Panc1 (cell line): Measurements from ENCODE around the gene CRHBP. TPM values are rescaled to one million over a fixed set of nuclear protein-coding genes. Genes with fewer than 3 reads are reported as not detected.

ENCODE experiments used
- ATAC-seq: fragments of 200-7000 bp; cut with Tn5 transposase; 2 replicates; pipeline ENCODE4 v1.9.1; 2020; ENCODE audit warnings: mild to moderate bottlenecking, moderate library complexity
- BruUV-seq: library from RNA; stranded (reverse); fragments of 400-500 nt; replicated peaks from 2 replicates; lab custom pipeline; 2021; lab: Mats Ljungman, UMichigan
- CTCF ChIA-PET: fragments of 300-600 bp; sonication (Branson Sonifier 250); formaldehyde crosslinking; loops from one replicate; lab custom pipeline; 2022; ENCODE audit warnings: antibody characterized with exemption; lab: Charles Lee
- POLR2A ChIA-PET: fragments of 300-600 bp; sonication (Branson Sonifier 250); formaldehyde crosslinking; loops from one replicate; lab custom pipeline; 2022; ENCODE audit warnings: antibody characterized with exemption; lab: Charles Lee
- DNase-seq: peaks from one replicate; pipeline ENCODE4 v3.0.0-alpha.2; 2010; ENCODE audit warnings: low read depth, low spot score
- H3K27ac ChIP-seq: 2 replicates; pipeline ENCODE4 v1.5.1; 2011; ENCODE audit warnings: mild to moderate bottlenecking, low read length, inconsistent platforms
- H3K27me3 ChIP-seq: fragments of 200-500 bp; sonication (Bioruptor generic); 2 replicates; pipeline ENCODE4 v1.6.0; 2014; ENCODE audit warnings: low read length, inconsistent platforms; ENCODE audit not compliant: control insufficient read depth, insufficient read depth
- H3K36me3 ChIP-seq: fragments of 200-500 bp; sonication (Bioruptor generic); 2 replicates; pipeline ENCODE4 v1.5.1; 2014; ENCODE audit warnings: inconsistent platforms, mild to moderate bottlenecking, low read length, moderate library complexity; ENCODE audit not compliant: control insufficient read depth, insufficient read depth
- H3K4me1 ChIP-seq: 2 replicates; pipeline ENCODE4 v1.5.1; 2011; ENCODE audit warnings: inconsistent platforms, mild to moderate bottlenecking, low read length, moderate library complexity; ENCODE audit not compliant: control insufficient read depth, insufficient read depth
- H3K4me3 ChIP-seq, 2 experiments: 2 replicates each; pipeline ENCODE4 v1.5.1; 2011 to 2012; ENCODE audit warnings: low read depth in 2 of 2, low read length in 2 of 2, mild to moderate bottlenecking in 2 of 2, inconsistent platforms in 1 of 2, moderate library complexity in 1 of 2
- H3K9me3 ChIP-seq: fragments of 200-500 bp; sonication (Bioruptor generic); 2 replicates; pipeline ENCODE4 v1.5.1; 2014; ENCODE audit warnings: low read depth, mild to moderate bottlenecking, inconsistent platforms, low read length, moderate library complexity; ENCODE audit not compliant: control insufficient read depth, insufficient read depth
- CTCF ChIP-seq: fragments of 450-650 bp; IDR thresholded peaks from 2 replicates; pipeline ENCODE4 v1.5.1; 2017; ENCODE audit warnings: mild to moderate bottlenecking
- POLR2AphosphoS5 ChIP-seq: IDR thresholded peaks from 2 replicates; pipeline ENCODE4 v1.6.1; 2012; ENCODE audit warnings: mild to moderate bottlenecking, low read depth, low read length, moderate library complexity
- REST ChIP-seq, 2 experiments: IDR thresholded peaks; 2 replicates each; pipeline ENCODE4 v1.6.1; 2011 to 2012; ENCODE audit warnings: low read depth in 2 of 2, control low read depth in 1 of 2, low read length in 1 of 2, mild to moderate bottlenecking in 1 of 2, moderate library complexity in 1 of 2; ENCODE audit not compliant: insufficient read depth in 1 of 2
- SIN3A ChIP-seq: IDR thresholded peaks from 2 replicates; pipeline ENCODE4 v1.6.1; 2012; ENCODE audit warnings: low read depth, mild to moderate bottlenecking, low read length, moderate library complexity, borderline replicate concordance; ENCODE audit not compliant: insufficient read depth
- TCF7L2 ChIP-seq: IDR thresholded peaks from 2 replicates; pipeline ENCODE4 v1.6.1; 2011; ENCODE audit warnings: mild to moderate bottlenecking, low read depth, low read length, inconsistent platforms
- in situ Hi-C: cut with HindIII; loops from 2 replicates; pipeline ENCODE4 v1.10.0; 2016; ENCODE audit warnings: low sequenced_read_pairs, low pct_unique_long_range_greater_than_20kb
- intact Hi-C: fragments of 100-400 bp; cut with micrococcal nuclease; formaldehyde crosslinking; loops from one replicate; pipeline ENCODE4 v1.10.0; 2022; ENCODE audit not compliant: unreplicated experiment
- total RNA-seq: library from RNA; stranded (reverse); gene quantifications from one replicate; pipeline ENCODE4 v1.2.1, GENCODE V29; 2021; ENCODE audit not compliant: unreplicated experiment

CRHBP gene
- total RNA-seq, 1 experiment from 2014 or later, result 0.10 TPM

GRCh38 chr5:76942581-76942980 is 10.3 kb upstream of the CRHBP start:
- intact Hi-C loops, result no loop called here
- POLR2A ChIA-PET, result no interaction called here
- H3K27me3 ChIP-seq, result no peaks in the 10 kb centered on the region
- H3K36me3 ChIP-seq, result no peaks in the 10 kb centered on the region
- BruUV-seq, result no TSS peak
- no peaks in the 10 kb centered on the region for H3K9me3 ChIP-seq
- in situ Hi-C loops, result no loop called here
- ATAC-seq (peak; percentile 38; the same call in 1 of the 2 replicates), DNase-seq (no peak)
- H3K27ac ChIP-seq, result no peak overlapping the region
- H3K4me1 ChIP-seq, result no peaks in the 10 kb centered on the region
- CTCF ChIA-PET, result no interaction called here
- TF ChIP-seq REST (IDR thresholded peaks at IDR 0.05; ENCODE audit: insufficient read depth in 1 of 2, low read depth in 2 of 2, low read length in 1 of 2) (no peak), TCF7L2 (no peak), CTCF (no peak), SIN3A (no peak), POLR2AphosphoS5 (no peak)
- H3K4me3 ChIP-seq, result no peak overlapping the region

GRCh38 chr5:76943006-76943405 is 9.8 kb upstream of the CRHBP start:
- Histone ChIP-seq H3K4me1 (no peaks in the 10 kb centered on the region), H3K27ac (no peak overlapping the region), H3K36me3 (no peaks in the 10 kb centered on the region), H3K9me3 (no peaks in the 10 kb centered on the region), H3K27me3 (no peaks in the 10 kb centered on the region), H3K4me3 (no peak overlapping the region)
- TF ChIP-seq REST (IDR thresholded peaks at IDR 0.05; ENCODE audit: insufficient read depth in 1 of 2, low read depth in 2 of 2, low read length in 1 of 2) (no peak), SIN3A (no peak), POLR2AphosphoS5 (no peak), CTCF (no peak), TCF7L2 (no peak)
- in situ Hi-C loops (no loop called here), intact Hi-C loops (no loop called here)
- DNase-seq (no peak), ATAC-seq (no peak)
- ChIA-PET POLR2A (no interaction called here), CTCF (no interaction called here)
- BruUV-seq, result no TSS peak
